ENCODE measurements around the gene SPTBN5. TPM values are rescaled to one million over a fixed set of nuclear protein-coding genes. Genes with fewer than 3 reads are reported as not detected.

The SPTBN5 gene
- total and polyA plus RNA-seq, 2 experiments from 2014 or later: 0.57 to 1.1 TPM

DNA sequence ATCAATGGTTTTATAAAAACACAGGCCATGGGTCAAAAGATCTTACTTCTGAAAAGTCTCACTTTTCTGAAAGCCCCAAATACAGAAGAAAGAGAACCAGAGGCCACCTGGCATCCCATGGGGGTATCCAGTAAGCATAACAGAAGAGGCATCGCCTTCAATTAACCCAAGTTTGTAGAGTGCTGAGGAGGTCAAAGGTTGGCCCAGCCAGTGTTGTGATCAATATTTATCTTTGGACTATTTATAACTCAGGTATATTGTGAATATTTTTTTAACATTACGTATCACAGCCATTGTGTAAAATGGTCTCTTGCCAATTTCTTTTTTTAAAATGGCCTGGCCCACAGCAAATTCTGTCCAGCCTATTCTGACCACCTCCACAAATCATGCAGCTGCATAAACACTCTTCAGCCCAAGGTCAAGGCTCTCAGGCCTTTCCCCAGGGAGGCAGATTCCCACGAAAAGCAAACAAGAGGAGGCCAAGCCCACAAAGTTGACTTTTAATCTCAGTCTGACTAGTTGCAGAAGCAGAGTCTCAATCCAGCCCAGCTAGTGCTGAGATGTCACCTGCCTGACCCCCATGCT, 26.2 kb upstream of the SPTBN5 start:
- H2AFZ ChIP-seq: no peak overlapping the region
- DNase-seq (ENCODE audit: low spot score) (no peak), ATAC-seq (no peak)
- peaks cover 7% of the 10 kb centered on the region; the same call in 1 of the 2 replicates for H3K79me2 ChIP-seq (replicated peaks; ENCODE audit: insufficient read depth)
- H3K4me1 ChIP-seq (ENCODE audit: insufficient read depth): no peaks in the 10 kb centered on the region
- no peaks in the 10 kb centered on the region for H3K27me3 ChIP-seq (ENCODE audit: insufficient read depth)
- H3K9me2 ChIP-seq (ENCODE audit: insufficient read depth): no peaks in the 10 kb centered on the region
- H3F3A ChIP-seq (replicated peaks; ENCODE audit: low read depth): no peaks in the 10 kb centered on the region
- Mint-ChIP-seq H3K9me3 (no peaks in the 10 kb centered on the region), H3K36me3 (ENCODE audit: low read depth) (peaks cover 19% of the 10 kb centered on the region), H3K4me3 (no peak overlapping the region), H3K27me3 (ENCODE audit: insufficient read depth, low read depth, poor library complexity) (no peaks in the 10 kb centered on the region), H3K27ac (no peak overlapping the region), H3K4me1 (peaks cover 4% of the 10 kb centered on the region; the same call in 1 of the 3 replicates)
- H3K4me2 ChIP-seq: no peak overlapping the region
- H4K20me1 ChIP-seq (replicated peaks; ENCODE audit: insufficient read depth): peaks cover 17% of the 10 kb centered on the region
- 0 out of 2 replicates have a peak, but pooled peaks cover 6% of the 10 kb centered on the region for H3K36me3 ChIP-seq (ENCODE audit: insufficient read depth)
- no peak overlapping the region for H3K27ac ChIP-seq (ENCODE audit: low read depth)
- H3K4me3 ChIP-seq: no peak overlapping the region
- TF ChIP-seq, protein P1, sequence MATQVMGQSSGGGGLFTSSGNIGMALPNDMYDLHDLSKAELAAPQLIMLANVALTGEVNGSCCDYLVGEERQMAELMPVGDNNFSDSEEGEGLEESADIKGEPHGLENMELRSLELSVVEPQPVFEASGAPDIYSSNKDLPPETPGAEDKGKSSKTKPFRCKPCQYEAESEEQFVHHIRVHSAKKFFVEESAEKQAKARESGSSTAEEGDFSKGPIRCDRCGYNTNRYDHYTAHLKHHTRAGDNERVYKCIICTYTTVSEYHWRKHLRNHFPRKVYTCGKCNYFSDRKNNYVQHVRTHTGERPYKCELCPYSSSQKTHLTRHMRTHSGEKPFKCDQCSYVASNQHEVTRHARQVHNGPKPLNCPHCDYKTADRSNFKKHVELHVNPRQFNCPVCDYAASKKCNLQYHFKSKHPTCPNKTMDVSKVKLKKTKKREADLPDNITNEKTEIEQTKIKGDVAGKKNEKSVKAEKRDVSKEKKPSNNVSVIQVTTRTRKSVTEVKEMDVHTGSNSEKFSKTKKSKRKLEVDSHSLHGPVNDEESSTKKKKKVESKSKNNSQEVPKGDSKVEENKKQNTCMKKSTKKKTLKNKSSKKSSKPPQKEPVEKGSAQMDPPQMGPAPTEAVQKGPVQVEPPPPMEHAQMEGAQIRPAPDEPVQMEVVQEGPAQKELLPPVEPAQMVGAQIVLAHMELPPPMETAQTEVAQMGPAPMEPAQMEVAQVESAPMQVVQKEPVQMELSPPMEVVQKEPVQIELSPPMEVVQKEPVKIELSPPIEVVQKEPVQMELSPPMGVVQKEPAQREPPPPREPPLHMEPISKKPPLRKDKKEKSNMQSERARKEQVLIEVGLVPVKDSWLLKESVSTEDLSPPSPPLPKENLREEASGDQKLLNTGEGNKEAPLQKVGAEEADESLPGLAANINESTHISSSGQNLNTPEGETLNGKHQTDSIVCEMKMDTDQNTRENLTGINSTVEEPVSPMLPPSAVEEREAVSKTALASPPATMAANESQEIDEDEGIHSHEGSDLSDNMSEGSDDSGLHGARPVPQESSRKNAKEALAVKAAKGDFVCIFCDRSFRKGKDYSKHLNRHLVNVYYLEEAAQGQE (IDR thresholded peaks at IDR 0.05; ENCODE audit: unreplicated experiment): no peak
- TF ChIP-seq ZNF331 (CRISPR knock-in tag; IDR thresholded peaks at IDR 0.05; ENCODE audit: low read depth) (no peak), NANOG (IDR thresholded peaks at IDR 0.05; ENCODE audit: borderline replicate concordance) (no peak), CREB1 (CRISPR knock-in tag; IDR thresholded peaks at IDR 0.05; ENCODE audit: low read depth) (no peak)

DNA sequence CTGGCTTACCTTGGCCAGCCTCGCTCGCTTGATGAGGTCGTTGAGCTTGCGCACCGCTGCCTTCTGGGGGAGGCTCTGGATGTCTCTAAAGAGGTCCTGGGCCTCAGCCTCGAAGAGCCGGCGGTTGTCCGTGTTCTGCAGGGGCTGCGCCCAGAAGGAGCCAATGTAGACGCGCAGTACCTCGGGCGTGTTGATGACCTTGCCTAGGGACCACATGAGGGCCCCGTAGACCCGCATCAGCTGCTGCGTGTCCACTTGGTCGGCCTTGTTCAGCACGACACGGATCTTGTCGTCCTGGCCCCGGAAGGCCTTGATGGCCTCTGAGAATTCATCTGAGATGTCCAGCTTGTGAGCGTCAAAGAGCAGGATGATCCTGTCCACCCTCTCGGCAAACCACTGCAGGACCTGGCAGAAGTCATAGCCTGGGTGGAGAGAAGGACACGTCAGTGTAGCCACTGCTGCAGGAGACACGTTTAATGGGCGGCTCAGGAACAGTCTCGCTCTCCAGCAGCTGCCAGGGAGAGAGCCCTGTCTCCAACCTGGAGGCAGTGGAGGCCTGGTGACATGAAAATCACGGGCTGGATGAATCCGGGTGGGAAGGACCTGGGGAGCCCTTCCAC, 25.5 kb upstream of the SPTBN5 start:
- H3K4me2 ChIP-seq: no peak overlapping the region
- Mint-ChIP-seq H3K4me1 (peaks cover 4% of the 10 kb centered on the region; the same call in 1 of the 3 replicates), H3K36me3 (ENCODE audit: low read depth) (peaks cover 18% of the 10 kb centered on the region), H3K4me3 (no peak overlapping the region), H3K27me3 (ENCODE audit: insufficient read depth, low read depth, poor library complexity) (no peaks in the 10 kb centered on the region), H3K9me3 (no peaks in the 10 kb centered on the region), H3K27ac (0 out of 2 replicates have a peak overlapping the region, but pooled peaks have one; percentile 11)
- peaks cover 7% of the 10 kb centered on the region; the same call in 1 of the 2 replicates for H3K79me2 ChIP-seq (replicated peaks; ENCODE audit: insufficient read depth)
- H3K4me3 ChIP-seq: no peak overlapping the region
- 0 out of 2 replicates have a peak, but pooled peaks cover 6% of the 10 kb centered on the region for H3K36me3 ChIP-seq (ENCODE audit: insufficient read depth)
- no peaks in the 10 kb centered on the region for H3K9me2 ChIP-seq (ENCODE audit: insufficient read depth)
- H4K20me1 ChIP-seq (replicated peaks; ENCODE audit: insufficient read depth): peaks cover 17% of the 10 kb centered on the region
- DNase-seq (ENCODE audit: low spot score) (no peak), ATAC-seq (no peak)
- H3K27ac ChIP-seq (ENCODE audit: low read depth): no peak overlapping the region
- H3F3A ChIP-seq (replicated peaks; ENCODE audit: low read depth): no peaks in the 10 kb centered on the region
- H3K4me1 ChIP-seq (ENCODE audit: insufficient read depth): no peaks in the 10 kb centered on the region
- no peak overlapping the region for H2AFZ ChIP-seq
- H3K27me3 ChIP-seq (ENCODE audit: insufficient read depth): no peaks in the 10 kb centered on the region
- TF ChIP-seq ZNF462 (CRISPR knock-in tag; IDR thresholded peaks at IDR 0.05) (no peak), STAT1 (IDR thresholded peaks at IDR 0.05; ENCODE audit: unreplicated experiment) (no peak)
- TF ChIP-seq, protein P2, sequence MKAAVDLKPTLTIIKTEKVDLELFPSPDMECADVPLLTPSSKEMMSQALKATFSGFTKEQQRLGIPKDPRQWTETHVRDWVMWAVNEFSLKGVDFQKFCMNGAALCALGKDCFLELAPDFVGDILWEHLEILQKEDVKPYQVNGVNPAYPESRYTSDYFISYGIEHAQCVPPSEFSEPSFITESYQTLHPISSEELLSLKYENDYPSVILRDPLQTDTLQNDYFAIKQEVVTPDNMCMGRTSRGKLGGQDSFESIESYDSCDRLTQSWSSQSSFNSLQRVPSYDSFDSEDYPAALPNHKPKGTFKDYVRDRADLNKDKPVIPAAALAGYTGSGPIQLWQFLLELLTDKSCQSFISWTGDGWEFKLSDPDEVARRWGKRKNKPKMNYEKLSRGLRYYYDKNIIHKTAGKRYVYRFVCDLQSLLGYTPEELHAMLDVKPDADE (IDR thresholded peaks at IDR 0.05): no peak
